NCI-H2196 (cell line): Measurements from ENCODE around the gene MDH1B.
A peak's percentile ranks its signal among the peaks of the same experiment; 100 is the strongest.
"Not testable (repeated sequence)": the region's sequence is repeated elsewhere in the genome, so short reads cannot be mapped to it uniquely, and the experiment has no call there.

Experiments used
- DNase-seq: peaks from one replicate; lab custom pipeline; 2025; ENCODE audit not compliant: unreplicated experiment; lab: John Stamatoyannopoulos, UW

Gene MDH1B

DNA sequence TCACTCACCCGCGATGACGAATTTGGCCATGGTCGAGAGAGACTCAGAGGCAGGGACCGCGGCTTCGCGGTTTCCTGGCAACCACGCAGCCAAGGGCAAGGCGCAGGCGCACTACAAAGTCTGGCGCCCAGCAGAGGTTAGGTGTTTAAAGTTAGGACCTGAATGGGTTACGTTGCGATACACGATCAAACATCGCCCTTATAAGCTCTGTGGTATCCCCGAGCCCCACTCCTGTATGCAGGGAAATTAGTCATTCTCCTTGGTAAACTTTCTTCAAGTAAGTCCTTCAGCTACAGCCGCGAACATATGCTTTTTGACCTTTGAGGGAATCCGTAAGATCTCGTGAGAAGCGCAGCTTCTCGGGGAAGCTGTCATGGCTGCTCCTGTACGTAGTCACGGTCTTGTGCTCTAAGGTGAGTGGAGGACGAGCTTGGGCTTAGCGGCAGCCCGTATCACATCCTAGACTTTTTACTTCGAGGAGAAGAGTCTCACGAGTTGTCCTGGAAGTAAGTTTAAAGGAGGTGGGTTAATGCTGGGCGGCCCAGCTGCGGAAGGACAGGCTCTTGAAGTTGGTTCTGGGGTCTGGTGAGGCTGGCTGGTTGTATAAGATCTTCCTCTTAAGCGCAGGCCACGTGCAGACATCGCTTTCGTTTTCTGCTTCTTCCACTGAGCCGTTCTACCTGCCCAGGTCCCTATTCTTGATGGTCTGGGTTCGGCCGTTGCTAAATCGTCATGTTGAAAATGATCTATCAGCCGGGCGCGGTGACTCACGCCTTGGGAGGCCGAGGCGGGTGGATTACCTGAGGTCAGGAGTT is at the start of gene MDH1B, which contains the start of gene FASTKD2:
MDH1B (minus strand) TSS at position 87 of the 815 bp plus-strand sequence; CDS start at position 30, 57 bp downstream.
FASTKD2 (plus strand) TSS at position 365 of the 815 bp plus-strand sequence. CDS start 1,088 bp downstream, outside the sequence.
- DNase-seq = peak; percentile 85

DNA sequence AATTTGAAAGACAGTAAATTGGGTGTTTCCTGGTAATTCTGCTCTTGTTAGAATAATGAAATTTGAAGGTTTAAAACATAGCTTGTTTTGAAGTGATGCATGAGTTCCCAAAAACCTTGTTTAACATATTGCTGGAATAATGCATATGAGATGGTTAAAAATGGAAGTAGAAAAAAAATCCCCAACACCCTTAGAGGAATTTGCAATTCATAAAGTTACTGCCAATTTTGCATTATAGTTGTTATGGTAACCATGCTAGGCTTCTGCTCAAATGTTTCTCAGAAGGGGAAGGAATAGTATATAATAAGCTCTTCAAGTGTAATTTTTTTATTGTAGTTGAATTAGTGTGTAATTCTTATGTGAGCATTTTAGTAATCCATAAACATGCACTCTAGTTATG is 49.4 kb upstream of the MDH1B start:
- DNase-seq = no peak

DNA sequence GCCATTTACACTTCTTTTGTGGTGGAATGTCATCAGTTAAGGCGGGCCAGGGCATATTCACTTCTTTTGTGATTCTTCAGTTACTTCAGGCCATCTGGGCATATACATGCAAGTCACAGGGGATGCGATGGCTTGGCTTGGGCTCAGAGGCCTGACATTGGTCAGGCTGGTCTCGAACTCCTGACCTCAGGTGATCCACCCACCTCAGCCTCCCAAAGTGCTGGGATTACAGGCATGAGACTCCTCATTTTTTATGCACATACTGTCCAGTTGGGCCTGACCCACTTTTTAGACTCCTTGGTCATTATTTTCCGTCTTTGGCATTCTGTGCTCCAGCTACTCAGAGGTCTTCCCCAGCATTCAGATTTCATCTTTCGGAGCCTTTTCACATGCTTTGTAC is 47.3 kb upstream of the MDH1B start:
- DNase-seq = not testable (repeated sequence)

DNA sequence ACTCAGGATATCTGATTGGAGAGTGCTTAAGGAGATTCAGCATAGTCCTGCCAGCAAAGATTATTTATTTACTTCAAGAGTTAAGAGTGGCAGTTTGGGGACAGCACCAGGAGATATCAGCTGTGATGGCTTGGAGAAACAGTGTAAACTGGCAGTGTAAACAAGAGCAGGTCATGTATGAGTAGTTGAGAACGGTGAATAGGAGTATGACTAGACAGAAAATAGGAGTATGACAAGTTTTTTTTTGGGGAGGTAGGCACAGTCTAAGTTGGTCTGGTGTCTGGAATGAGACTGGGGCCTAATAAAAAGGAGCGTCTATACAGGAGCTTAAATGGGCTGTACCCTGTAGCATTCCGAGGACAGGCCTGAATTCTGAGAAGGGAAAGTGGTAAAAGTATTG is 42.5 kb upstream of the MDH1B start:
- DNase-seq = not testable (repeated sequence)

DNA sequence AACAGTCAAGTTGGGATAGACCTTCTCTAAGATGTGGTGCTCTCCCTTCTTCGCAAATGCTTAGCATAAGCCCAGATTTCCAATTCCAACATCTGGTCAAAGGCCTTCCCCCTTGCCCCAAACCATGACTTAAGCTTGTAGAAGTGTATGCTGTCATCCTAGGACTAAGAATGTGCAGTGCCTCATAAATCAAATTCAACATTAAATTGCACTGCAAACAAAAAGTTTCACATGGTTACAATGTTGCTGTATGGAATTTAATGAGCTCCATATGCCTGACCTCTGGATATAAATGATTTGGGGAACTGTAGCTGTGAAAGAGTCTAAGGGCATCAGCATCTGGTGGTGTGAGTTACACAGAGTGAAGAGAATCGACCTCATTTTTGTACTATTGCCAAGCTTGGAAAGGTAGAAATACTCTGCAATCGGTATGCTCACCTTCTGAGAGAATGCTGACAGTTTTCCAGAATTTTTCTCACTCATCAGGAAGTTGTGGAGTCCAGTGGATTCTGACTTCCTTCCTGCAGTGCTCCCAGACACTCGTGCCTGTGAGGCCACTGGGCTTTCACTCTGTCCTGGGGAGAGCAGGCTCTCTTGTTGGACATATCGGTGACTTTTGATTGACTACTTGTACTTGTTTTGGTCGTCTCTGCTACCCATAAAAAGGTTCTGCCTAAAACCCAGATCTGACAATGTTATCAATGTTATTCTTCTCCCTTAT is 40.9 kb upstream of the MDH1B start:
- no peak for DNase-seq

DNA sequence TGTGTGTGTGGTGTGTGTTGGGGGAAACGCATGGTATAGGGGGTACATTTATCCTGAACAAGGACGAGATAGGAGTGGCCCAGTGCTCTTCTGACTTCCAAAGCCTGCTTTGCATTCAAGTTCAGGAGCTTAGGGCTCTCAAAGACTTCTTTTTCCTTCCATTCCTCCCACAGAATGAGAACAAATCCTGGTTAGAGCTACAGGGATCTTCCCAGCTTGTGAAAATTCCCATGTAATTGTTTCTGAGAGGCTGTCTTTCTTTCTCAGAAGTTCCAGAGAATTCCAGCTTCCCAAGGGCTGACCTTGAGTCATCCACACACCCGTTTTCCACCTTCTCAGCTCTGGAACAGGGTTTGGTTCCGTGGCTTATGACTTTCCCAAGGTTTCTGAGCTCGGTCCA is 39.2 kb upstream of the MDH1B start:
- DNase-seq = no peak

DNA sequence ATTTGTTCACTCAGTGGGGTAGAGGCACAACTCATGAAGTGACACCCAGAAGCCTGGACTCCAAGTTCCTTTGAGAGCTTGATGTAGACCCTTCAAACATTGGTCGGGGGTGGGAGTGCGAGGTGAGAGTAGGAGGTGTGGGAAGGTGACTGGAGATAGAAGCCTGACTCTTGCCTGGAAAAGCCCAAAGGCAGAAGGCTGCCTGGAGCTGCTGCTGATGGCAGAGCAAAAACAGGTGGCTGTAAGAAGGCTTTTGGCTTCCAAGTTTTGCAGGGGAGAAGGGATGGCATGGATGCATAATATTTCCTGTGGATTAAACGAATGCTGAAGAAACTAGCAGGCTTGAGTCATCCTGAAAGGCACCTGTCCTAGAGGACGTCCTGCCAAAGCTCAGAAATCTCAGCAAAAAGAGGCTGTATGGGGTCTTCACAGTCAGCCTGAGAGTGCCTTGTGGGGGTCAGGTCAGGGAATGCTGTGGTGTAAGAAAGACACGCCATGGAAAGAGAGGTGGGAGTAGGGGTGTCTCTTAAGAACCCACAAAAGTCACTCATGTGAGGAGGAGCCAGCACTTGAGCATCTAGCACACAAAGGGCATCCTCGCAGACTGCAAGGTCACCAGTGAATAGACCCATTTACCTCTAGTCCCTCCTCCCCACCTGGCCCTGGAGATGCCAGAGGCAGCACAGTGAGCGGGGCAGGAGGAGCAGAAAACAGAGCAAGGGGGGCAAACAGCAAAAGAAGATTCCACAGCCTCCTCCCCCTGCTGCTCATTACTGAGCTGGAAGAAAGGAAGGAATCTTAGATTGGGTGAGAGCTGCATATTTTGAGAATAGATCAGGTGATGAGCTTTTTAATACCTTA is 37.8 kb upstream of the MDH1B start:
- DNase-seq = no peak

DNA sequence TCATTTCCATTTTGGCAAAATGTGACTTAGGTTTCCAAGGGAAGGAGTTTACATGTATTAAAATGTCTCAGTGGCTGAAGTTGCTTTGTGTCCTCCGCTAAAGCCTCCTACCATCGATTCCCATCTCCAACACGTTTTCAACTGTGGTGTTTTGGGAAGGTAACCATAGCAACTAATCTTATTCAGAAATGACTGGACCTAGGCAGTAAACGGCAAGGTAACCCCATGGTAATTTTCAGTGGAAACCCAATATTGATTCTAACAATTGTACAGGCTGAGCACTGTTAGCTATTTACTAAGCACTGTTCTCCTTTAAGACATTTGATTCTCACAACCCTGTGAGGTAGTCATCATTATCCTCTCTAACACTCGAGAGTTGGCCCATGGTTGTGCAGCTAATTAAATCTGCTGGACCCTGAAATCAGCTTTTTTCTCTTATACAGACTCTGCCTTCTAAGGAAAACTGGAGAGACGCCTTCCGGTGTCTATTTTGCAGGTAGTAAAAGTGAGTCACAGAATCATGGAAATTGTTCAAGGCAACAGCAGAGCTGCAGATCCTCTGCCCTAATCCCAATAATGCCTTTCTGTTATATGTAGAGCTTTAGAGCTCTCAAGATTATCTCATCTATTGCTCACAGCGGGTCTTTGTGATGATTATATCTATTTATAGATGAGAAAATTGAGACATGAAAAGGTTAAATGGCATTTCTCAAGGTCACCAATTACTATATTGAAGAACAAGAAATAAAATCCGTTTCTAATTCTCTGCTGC is 36.5 kb upstream of the MDH1B start:
- DNase-seq = peak; percentile 43

DNA sequence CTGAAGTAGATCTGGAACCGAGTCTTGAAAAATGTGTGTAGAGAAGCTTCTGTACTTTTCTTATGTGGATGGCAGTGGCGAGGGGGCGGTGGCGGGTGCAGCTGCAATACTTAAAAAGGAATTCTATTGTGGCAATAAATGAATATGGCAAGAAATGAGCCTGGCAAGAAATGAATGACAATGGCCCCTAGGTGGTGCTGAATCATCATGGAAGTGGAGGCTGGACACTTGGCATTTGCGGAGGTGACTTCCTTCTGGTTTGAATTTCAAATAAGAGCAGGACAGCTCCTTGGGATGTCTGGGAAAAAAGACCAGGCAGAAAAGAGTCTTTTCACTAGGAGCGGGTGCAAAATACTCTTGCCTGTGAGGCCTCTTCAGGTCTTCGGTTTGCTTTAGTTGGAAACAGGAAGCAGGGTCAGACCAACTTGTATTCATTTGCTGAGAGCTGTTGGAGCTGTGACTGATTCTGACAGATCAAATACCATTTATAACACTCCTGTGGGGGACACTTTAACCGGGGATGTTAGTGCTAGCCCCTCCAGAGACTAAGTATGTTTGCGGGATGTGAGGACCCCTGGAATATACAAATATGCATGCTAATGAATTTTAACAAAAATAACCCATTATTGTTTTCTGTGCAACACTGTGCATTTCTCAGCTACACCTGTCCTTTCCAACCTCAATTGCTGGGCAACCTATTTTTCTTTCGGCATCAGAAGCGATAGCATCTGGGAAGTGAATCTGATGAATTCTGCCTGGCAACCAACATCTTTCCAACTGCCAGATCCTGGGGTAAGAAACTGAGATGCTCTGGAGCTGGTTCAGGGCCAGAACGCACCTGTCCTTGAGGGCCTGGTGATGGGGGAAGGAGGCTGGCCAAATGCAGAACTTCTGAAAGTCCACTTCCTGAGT is 35.6 kb upstream of the MDH1B start:
- peak; percentile 77 for DNase-seq

DNA sequence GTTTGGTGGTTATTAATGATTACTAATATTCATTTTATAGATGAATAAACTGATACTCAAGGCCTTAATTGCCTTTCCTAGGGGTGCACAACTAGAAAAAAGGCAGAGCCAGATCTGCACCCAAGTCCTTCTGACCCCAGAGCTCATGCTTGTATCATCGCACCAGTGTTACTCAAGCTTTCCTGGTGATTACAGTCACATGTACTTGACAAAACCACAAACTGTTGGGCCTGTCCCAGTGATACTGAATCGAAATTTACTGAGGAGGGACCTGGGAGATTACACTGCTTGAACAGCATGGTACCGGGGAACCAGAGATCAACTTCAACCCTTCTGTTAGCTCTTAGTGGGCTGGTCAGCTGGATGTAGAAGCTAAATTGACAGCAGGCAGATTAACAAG is 34.0 kb upstream of the MDH1B start:
- DNase-seq = no peak

DNA sequence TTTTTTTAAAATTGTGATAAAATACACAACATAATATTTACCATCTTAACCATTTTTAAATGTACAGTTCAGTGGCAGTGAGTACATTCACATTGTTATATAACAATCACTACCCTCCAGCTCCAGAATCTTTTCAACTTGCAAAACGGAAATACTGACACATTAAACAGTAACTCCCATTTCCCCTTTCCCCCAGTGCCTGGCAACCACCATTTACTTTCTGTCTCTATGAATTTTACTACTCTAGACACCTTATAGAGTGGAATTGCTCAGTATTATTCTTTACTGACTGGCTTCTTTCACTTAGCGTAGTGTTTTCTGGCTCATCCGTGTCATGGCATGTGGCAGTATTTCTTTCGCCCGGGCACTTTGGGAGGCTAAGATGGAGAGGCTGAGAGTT is 32.9 kb upstream of the MDH1B start:
- DNase-seq = no peak

DNA sequence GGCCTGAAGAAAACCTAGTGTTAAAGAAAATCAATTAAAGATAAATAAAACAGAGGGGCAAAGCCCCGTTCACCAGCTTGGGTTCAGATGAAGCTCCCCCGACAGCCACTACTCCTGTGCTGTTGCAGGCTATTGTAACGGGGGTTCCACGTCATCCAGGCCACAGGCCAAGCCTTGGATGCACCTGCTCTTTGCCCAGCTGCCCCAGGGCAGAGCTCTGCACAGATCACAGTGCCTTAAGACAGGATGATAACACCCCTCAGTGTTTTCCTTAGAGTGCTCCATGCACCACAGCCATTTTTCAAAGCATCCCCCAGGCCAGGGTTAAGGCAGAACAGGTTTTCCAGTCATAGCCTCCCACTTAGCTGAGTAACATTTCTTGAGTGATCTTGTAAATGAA is 32.2 kb upstream of the MDH1B start:
- peak; percentile 54 for DNase-seq

DNA sequence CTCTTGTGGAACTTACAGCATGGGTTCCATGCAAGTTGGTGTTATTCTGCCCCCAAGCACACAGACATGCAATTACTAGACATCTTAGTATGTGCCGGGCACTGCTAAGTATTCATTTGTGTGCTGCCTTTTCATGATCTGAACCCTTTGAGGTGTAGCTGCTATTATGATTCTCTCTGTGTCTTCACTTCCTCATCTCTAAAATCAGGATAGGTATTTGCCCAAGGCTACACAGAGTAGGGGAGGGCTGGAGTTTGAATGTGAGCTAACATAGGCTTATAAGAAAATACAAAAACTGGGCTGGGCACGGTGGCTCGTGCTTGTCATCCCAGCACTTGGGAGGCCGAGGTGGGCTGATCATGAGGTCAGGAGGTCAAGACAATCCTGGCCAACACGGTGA is 27.5 kb upstream of the MDH1B start:
- no peak for DNase-seq

DNA sequence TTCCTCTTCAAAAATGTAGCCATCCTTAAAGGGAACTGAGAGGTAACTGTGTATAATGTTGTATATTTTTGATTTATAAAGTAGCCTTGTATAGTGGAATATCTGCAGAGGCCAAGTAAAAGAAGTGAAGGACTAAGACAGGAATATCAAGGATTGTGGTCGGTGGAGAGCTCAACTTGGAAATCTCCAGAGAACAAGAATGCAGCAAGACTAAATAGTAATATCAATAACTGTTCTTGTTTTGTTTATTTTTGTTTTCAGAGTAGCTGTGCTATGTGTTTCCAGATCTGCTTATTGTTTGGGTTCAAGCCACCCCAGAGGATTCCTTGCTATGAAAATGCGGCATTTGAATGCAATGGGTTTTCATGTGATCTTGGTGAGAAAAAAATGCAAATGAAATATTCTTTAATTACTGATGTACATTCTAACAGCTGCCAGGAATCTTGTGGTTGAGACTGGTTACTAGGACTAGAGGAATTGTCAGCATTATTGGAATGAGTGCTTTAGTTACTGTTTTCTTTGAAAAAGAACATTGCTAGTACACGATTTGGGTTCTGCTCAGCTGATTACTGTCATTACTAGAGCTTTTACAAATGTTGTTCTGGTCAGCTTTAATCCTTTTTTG is 25.3 kb upstream of the MDH1B start:
- DNase-seq = no peak

DNA sequence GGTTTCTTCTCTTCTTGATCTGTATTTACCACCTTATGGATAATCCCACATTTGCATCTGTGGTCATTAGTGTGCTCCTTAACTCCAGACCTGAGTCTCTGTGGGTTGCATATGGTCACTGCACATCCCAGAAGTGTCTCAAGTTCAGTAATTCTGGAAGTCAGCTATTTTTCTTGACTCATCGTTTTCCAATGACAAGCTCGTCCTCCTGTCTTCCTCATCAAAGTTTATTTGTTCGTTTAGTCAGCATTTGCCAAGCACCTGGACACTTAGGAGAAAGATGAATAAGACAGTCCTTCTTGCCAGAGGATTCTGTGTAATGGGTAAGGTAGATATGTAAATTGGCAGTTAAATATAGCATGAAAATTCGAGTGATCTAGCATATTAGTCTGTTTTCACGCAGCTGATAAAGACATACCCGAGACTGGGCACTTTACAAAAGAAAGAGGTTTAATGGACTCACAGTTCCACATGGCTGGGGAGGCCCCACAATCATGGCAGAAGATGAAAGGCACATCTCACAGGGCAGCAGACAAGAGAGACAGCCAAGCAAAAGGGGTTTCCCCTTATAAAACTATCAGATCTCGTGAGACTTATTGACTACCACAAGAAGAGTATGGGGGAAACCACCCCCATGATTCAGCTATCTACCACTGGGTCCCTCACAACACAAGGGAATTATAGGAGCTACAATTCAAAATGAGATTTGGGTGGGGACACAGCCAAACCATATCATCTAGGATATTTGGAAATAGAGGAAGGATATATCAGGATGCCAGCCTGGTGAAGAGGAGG is 19.6 kb upstream of the MDH1B start:
- DNase-seq = no peak

DNA sequence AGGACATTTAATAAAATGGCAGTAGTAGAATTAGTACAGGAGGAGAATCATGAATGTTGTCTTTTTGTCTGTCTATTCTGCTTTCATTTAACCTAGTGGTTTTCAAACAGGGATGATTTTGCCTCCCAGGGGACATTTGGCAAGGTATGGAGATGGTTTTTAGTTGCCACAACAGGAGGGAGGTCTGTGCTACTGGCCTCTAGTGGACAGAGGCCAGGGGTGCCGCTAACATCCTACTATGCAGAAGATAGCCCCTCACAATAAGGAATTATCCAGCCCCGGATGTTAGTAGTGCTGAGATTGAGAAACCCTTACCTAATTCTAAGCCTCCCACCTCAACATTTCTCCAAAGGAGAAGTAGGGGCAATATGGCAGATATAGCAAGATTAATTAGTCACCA is 18.6 kb upstream of the MDH1B start:
- DNase-seq = no peak

DNA sequence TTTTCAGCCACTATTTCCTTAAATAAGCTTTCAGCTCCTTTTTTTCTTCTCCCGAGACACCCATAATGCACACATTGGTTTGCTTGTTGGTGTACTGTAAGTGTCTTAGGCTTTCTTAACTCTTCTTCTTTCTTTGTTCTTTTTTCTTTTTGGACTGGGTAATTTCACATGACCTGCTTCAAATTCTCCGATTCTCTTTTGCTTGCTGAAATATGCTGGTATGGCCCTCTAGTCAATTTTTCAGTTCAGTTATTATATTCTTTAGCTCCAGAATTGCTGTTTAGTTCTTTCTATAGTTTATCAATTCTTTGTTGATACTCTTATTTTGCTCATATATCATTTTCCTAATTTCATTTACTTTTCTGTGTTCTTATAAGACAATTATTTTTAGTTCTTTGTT is 15.5 kb upstream of the MDH1B start:
- DNase-seq = no peak

DNA sequence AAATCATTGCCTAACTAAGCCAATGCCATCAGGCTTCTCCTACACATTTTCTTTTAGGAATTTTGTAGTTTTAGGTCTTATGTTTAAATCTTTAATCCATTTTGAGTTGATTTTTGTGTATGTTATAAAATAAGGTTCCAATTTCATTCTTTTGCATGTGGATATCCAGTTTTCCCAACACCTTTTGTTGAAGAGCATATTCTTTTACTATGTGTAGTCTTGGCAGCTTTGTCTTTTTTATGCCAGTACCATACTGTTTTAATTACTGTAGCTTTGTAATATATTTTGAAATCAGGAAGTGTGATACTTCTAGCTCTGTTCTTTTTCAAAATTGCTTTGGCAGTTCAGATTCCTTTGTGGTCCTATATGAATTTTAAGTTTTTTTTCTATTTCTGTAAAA is 11.3 kb upstream of the MDH1B start:
- DNase-seq = no peak
